VCaP (cell line): ENCODE results near the gene SCAPER.
"Not testable (repeated sequence)": the region's sequence is repeated elsewhere in the genome, so short reads cannot be mapped to it uniquely, and the experiment has no call there.

ENCODE experiments used
- H3K27ac ChIP-seq: fragments of 450-650 bp; 2 replicates; pipeline ENCODE4 v1.5.1; 2017
- TF ChIP-seq, protein P1 (sequence below): fragments of 450-650 bp; conservative IDR thresholded peaks from 2 replicates; pipeline ENCODE4 v1.5.1; 2017; ENCODE audit warnings: mild to moderate bottlenecking, moderate library complexity

Gene SCAPER

DNA sequence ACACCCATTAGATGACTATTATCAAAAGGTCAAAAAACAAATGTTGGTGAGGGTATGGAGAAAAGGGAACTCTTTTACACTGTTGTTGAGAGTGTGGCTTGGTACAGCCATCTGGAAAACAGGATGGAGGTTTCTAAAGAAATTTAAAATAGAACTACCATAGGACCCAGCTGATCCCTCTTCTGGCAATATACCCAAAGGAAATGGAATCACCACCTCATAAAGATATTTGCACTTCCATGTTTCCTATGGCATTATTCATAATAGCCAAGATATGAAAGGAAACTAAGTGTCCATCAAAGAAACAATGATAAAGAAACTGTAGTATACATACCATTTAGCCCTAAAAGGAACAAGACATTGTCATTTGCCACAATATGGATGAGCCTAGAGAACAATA lies 186.3 kb downstream of the SCAPER start:
- TF ChIP-seq, protein P1, sequence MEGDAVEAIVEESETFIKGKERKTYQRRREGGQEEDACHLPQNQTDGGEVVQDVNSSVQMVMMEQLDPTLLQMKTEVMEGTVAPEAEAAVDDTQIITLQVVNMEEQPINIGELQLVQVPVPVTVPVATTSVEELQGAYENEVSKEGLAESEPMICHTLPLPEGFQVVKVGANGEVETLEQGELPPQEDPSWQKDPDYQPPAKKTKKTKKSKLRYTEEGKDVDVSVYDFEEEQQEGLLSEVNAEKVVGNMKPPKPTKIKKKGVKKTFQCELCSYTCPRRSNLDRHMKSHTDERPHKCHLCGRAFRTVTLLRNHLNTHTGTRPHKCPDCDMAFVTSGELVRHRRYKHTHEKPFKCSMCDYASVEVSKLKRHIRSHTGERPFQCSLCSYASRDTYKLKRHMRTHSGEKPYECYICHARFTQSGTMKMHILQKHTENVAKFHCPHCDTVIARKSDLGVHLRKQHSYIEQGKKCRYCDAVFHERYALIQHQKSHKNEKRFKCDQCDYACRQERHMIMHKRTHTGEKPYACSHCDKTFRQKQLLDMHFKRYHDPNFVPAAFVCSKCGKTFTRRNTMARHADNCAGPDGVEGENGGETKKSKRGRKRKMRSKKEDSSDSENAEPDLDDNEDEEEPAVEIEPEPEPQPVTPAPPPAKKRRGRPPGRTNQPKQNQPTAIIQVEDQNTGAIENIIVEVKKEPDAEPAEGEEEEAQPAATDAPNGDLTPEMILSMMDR: no peak
- H3K27ac ChIP-seq: no peak overlapping the region

DNA sequence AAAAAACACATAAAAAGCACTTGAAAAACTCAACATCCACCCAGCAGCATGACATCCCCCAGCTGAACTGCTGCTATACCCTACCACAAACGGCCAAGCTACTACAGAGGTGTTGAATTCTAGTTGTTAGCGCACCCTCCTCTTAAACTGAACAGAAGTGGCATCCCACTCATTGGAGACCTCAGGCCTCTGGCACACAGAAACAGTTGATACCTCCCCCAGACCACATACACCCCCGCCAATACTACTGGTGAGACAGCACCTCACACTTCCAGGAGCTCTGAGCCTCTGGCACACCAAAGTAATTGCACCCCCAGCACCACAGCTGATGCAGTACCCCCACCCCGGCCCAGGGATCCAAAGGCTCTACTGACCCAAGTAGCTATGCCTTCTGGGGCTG lies 190.2 kb downstream of the SCAPER start:
- TF ChIP-seq, protein P1: no peak
- no peak overlapping the region for H3K27ac ChIP-seq

DNA sequence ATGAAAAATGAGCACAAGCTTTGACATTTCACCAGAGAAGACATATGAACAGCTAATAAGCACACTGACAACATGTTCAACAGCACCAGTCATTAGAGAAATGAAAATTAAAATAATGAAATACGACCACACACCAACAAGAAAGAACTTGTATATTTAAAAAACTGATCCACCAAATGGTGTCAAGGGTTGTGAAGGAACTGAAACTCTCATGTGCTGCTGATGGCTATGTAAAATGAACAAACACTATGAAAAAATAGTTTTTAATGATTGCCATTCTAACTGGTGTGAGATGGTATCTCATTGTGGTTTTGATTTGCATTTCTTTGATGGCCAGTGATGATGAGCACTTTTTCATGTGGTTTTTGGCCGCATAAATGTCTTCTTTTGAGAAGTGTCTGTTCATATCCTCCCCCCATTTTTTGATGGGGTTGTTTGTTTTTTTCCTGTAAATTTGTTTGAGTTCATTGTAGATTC lies 193.8 kb downstream of the SCAPER start:
- TF ChIP-seq, protein P1: no peak
- no peak overlapping the region for H3K27ac ChIP-seq

DNA sequence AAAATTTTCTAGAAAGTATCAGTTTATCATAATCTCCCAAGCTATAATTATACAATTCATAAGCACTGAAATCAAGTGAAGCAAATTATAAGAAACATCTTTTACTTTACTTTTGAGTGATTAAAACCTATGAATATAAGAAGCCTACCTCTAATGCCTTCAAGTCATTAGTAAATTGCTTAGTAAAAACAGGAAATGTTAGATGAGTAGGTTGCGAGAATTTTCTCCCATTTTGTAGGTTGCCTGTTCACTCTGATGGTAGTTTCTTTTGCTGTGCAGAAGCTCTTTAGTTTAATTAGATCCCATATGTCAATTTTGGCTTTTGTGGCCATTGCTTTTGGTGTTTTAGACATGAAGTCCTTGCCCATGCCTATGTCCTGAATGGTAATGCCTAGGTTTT lies 201.1 kb downstream of the SCAPER start:
- peak overlapping the region; percentile 55 for H3K27ac ChIP-seq

DNA sequence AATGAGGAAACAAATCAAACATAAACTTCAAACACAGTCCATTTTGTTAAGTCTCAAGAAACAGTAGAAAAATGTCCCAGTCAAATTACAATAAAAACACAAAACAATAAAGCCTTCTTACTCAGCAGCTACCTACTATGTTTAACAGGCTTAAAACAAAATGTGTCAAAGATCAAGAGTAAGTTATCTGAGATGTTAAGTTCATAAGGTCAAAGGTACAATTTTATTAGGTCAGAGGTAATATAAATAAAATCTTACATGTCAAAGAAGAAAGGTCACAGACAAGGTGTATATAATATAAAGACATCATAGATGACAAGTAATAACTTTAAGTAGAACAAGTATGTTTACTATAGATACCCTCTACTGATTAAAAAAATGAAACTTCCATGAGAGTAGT lies 208.3 kb downstream of the SCAPER start:
- no peak overlapping the region for H3K27ac ChIP-seq
- TF ChIP-seq, protein P1: no peak

DNA sequence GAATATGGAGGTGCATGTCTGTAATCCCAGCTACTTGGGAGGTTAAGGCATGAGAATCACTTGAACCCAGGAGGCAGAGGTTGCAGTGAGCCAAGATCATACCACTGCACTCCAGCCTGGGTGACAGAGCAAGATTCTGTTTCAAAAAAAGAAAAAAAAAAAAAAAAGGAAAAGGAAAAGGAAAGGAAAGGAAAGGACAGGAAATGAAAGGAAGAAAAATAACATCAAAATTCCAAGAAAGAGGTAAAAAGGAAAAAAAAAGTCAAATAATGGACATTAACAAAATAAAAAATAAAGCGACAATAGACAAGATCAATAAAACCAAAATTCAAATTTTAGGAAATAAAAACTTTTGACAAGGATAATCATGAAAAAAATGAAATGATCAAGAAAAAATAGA lies 212.6 kb downstream of the SCAPER start:
- H3K27ac ChIP-seq: not testable (repeated sequence)

DNA sequence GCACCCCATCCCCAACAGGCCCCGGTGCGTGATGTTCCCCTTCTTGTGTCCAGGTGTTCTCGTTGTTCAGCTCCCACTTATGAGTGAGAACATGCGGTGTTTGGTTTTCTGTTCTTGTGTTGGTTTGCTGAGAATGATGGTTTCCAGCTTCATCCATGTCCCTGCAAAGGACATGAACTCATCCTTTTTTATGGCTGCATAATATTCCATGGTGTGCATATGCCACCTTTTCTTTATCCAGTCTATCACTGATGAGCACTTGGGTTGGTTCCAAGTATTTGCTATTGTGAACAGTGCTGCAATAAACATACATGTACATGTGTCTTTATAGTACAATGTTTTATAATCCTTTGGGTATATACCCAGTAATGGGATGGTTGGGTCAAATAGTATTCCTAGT lies 217.5 kb downstream of the SCAPER start:
- H3K27ac ChIP-seq: not testable (repeated sequence)

DNA sequence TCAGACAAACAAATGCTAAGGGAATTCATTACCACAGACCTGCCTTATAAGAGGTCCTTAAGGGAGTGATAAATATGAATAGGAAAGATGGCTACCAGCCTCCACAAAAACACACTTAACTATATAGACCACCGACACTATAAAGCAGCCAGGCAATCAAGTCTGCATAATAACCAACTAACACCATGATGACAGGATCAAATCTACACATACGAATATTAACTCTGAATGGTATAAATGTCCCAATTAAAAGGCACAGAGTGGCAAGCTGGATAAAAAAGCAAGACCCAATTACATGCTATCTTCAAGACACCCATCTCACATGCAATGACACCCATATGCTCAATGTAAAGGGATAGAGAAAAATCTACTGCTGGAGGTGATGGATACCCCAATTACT lies 221.1 kb downstream of the SCAPER start:
- no peak overlapping the region for H3K27ac ChIP-seq
- TF ChIP-seq, protein P1: no peak

DNA sequence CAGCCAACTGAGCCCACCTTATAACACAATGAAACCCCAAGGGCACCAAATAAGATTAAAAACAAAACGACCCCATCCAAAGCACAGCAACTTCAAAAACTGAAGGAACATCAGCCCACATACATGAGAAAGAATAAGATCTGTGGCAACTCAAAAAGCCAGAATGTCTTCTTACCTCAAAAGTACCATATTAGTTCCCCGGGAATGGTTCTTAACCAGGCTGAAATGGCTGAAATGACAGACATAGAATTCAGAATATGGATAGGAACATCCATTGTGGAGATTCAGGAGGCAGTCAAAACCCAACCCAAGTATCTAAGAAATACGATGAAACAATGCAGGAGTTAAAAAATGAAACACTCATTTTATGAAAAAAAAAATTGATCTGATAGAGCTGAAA lies 222.3 kb downstream of the SCAPER start:
- H3K27ac ChIP-seq: no peak overlapping the region
- TF ChIP-seq, protein P1: no peak

DNA sequence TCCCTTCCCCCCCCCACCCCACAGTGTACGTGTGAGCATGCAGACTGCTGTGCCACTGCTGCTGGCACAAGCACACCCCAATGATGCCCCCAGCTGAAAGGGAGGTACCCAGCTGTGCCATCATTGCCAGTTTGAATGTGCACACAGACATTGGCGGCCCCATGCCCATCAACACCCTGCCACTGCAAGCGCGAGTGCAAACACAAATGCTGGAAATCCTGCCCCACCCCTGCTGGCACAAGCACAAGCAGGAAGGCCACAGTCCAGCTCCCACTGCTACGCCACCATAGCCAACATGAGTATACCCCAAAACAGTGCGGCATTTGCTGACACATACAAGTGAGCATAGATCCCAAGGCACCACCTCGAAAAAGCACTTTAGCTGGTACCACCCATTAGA lies 222.9 kb downstream of the SCAPER start:
- TF ChIP-seq, protein P1: no peak

More for the DNA sequence above, 222.9 kb downstream of the SCAPER start:
- no peak overlapping the region for H3K27ac ChIP-seq
